GM18499 (cell line): Measurements from ENCODE around the gene LRRC4.
A peak's percentile ranks its signal among the peaks of the same experiment; 100 is the strongest.

Experiments
- ATAC-seq: cut with Tn5 transposase; IDR thresholded peaks from one replicate; pipeline ENCODE4 v1.9.1; 2021; ENCODE audit warnings: moderate number of reproducible peaks; ENCODE audit not compliant: insufficient read depth, unreplicated experiment

The LRRC4 gene

DNA sequence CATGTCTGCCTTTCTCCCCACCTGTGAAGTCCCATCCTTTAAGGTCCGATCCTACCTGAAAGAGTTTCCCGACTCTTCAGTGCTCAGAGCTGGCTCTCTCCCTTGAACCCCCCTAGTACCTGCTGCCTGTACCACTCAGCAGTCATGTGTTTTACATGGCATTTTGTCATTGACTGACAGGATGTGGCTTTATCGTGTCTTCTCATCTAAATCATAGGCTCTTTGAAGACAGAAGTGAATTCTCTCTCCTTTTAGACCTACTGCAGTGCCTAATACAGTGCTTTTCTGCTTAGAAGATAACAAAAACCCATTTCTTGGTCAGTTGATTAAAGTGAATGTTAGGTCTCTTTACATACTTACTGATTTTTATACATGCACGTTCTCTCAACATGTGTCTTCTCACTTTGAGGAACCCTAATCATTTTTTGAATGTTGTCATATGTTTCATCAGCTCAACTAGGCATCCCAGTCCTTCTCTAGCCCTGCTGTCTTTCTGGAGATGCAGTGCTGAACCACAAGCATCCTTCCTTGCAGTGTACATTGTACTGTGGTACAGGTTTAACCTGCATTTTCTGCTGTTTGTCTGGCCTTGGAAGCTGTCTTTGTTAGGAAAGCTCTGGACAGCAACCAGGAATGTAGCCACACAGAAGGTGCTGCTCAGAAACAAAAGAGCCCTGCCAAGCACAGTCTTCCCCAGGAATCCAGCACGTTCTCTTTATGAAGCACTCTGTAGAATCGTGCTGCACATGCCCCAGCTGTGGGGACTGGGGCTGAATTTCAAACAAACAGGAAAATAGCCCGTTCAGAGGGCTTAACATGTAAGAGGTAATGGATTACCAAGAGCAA, 28.1 kb upstream of the LRRC4 start:
- no peak for ATAC-seq

DNA sequence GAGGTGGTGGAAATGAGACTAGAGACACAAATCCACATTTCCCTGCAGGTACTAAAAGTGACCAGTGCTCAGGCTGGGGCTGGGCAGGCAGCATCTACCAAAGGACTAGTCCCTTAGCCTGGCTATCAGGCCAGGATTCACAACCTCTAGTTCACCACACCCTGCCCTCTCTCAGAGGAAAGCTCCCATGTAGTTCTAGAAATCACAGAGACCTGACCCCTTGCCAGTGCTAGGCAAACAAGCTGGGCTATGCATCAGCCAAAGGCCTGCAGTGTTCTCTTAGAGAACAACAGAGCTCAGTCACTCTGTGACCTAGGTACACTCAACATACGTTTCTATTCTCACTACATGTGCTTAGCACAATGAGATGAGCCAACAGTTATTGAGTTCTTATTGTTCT, 26.7 kb upstream of the LRRC4 start:
- no peak for ATAC-seq

DNA sequence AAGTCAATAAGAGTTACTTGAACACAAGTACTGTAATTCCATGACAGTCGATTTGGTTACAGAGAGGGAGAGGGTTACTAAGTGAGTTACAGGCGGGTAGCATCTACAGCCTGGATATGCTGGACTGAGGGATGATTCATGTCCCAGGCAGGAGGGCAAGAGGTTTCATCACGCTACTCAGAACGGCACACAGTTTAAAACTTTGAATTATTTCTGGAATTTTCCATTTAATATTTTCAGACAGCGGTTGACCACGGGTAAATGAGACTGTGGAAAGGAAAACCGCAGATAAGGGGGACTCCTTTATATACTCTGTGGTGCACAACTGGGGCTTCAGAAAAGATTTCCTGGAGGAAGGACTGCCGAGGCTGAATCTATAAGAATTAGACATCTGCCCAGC, 25.7 kb upstream of the LRRC4 start:
- no peak for ATAC-seq

DNA sequence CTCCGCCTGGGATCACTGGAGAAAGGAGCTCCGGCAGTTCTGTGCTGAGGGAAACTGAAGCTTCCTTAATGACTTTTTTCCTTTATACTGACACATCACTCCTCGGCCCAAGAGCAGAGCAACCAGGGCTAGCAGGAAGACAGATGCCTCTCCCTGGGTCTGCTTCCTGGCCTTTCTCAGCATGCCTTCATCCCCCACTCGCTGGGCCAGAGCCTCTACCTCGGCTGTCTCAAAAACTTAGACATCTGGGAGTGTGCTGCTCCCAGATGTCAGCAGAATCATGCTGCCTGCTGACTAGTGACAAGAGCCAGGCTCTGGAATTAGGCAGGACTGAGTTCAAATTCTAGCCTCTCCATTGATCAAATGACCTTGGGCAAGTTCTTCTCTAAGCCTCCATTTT, 24.4 kb upstream of the LRRC4 start:
- ATAC-seq = no peak

DNA sequence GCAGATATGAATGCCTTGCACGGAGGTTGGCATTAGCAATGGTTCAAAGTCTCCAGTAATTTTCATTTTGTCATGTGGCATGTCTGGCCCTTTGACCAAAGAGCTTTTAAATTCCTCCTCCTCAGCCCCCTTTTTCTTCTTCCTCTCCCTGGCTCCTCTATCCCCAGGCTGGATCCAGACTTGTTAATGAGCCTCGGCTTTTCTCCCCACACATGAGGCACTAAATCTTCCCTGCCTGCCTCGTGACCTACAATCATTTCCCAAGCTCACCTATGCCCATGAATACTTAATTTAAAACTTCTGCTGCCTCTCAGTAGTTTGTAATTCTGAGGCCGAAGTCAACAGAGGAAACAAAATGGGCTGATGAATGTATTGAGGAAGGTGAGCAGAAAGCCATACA, 23.3 kb upstream of the LRRC4 start:
- ATAC-seq = no peak

DNA sequence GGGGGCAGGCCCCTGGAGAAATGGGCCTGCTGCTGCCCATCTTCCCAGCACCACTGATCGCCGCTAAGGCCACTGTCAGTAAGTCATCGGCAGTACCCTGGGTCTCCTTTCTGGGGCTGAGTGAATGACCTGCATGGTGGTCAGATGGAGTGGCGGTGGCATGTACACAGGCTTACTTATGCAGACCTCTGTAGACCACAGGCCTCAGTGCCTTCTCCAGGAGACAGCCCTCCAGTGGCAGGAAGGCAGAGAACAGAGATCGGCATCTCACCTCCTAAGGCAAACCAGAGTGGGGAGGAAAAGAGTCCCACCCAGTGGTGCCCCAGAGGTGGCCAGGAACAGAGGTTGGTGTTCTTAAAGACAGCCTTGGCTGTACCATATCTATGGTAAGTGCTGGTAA, 22.8 kb upstream of the LRRC4 start:
- no peak for ATAC-seq

DNA sequence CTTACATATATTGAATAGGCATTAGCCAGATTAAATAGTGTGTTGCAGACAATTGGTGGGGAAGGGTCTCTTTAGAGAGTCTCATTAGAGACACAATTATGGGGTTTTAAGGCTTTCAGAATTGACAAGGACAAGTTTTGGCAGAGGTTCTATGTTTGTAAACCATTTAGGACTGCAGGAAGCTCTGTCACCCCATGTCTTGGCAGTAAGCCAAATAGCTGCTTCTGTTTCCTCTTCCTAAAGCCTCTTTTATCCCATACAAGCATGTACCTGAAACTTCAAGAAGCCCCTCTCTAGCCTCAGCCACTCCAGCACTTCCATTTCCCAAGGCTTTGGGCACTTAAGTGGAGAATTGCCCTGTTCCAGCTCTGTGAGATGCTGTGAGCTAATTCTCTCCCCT, 21.8 kb upstream of the LRRC4 start:
- ATAC-seq = no peak

DNA sequence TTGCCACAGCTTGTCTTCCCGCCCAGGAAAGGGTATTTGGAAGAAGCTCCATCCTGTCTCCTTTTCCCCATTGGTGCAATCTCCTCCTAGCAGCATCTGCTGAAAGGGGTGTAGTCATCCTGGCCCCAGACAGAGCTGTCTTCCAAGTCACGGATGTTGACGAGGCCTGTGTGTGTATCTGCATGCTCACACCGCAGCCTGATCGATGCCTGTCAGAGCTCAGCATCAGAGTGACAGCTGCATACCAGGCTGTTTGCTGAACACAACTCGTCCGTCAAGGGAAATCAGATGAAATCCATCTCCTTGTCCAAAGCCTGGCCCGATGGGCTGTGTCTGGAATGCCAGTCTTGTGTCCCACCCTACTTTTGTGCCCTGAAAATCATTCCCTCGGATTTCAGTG, 21.2 kb upstream of the LRRC4 start:
- ATAC-seq = no peak

DNA sequence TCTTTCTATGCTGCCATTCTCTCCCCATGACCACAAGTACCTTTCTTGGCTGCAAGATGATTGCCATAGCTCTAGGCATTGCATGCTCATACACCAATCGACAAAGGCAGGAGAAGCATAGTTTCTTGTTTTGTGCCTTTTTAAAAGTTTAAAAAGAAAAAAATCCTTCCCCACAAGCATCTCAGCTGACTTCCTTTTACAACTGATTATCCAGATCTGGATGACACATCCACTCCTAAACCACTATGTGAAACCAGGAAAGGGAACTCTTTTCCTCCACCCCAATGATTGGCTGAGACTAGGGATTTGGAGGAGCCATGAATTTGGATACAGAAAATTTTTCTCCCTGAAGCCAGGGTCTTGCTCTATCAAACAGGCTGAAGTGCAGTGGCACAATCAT, 14.5 kb upstream of the LRRC4 start:
- no peak for ATAC-seq

DNA sequence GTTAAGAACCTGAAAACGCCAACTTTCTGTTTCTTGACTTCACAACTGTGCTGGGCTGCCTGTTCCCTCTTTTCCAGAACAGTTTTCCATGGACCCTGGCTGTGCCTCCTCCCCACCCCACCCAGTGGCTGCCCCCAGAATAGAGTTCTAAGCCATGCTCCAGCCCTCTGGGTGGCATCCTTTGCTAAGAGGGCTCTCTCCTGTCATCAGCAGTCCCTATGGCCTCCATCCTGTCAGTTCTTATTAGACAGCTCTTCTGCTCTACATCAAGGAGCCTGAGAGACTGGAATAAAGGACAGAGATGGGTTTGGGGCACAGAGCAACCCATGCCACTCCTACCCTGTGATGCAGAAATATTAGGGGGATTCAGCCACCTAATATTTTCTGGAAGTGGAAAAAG, 13.9 kb upstream of the LRRC4 start:
- ATAC-seq = no peak

DNA sequence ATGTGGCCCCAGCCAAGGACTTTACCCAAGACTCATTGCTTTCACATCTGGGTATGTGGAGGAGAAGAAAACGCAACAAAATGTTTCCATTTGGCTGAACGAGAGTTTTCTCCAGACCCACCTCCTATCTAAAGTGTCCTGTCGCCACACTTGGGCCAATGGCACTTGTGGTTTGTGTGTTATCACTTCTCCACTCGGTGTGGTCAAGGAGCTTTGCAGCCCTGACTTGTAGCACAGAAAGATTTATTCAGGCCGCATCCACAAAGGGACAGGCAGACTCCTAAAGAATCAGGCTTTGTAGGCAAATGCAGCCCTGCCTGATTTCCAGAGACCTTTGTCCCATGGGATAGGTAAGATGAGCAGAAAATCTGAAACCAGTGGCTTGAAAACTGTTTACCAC, 12.8 kb upstream of the LRRC4 start:
- no peak for ATAC-seq

DNA sequence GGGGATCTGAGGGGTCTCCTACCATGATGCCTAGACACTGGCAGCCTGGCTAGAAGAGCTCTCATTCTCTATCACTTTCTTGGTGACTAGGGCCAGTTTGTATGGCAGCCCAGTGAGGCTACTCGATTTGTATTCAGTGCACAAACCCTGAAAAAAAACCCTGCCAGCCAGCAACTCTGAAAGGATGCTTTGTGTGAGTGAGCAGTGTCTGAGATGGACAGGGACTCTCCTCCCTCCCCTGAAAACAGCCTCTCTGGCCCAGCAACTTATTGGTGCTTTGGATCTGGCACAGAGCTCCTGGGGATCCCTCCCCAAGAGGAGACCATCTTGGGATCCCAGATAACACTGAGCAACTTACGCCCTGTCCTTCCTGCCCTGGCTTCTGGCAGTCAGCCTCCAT, 10.8 kb upstream of the LRRC4 start:
- no peak for ATAC-seq

DNA sequence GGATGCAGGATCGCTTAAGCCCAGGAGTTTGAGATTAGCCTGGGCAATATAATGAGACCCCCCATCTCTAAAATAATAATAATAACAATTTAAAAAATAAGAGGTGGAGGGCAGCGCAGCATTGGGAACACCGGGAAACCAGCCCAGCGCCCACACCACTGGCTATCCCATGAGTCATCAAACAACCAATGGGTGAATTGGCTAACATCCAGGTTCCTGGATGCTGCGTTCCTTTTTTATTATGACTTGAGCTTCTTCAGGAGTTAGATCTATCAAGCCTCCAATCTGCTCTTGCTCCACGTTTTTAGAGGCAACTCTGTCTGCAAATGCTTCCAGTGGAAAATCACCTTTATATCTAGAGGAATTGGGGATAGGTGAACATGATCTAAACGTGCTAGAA, 10.0 kb upstream of the LRRC4 start:
- ATAC-seq = no peak

DNA sequence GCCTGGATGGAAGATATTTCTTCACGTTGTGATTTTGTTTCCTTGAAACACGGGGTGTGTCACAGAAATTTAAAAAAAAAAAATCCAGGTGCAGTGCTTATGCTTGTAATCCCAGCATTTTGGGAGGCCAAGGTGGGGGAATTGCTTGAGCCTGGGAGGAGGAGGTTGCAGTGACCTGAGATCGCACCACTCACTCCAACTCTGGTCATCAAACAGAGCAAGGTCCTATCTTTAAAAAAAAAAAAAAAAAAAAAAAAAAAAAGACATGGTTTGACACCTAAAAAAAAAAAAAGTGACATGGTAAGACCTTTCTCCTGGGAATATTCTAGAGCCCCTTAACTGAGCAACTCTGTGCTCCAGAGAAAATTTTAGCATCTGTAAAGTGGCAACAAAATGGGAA, 9.0 kb upstream of the LRRC4 start:
- ATAC-seq = no peak

DNA sequence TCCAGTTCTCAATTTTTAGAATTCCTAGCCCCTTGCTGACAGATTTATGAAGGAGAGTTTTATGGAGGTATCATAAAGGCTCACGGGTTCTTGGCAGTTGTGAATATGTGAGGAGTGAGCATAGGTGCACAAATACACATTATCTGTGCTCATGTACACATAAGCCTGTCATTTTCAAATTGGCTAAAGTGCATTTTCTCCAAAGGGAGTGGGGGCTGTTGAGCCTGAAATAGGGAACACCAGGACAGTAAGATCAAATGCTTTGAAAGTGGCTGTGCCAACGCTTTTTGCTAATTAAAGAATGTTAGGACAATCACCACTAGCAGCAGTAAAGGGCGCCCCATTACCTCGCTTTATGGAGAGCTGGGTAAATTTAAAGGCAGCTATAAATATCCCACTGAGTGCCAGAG, 8.3 kb upstream of the LRRC4 start:
- ATAC-seq = no peak

DNA sequence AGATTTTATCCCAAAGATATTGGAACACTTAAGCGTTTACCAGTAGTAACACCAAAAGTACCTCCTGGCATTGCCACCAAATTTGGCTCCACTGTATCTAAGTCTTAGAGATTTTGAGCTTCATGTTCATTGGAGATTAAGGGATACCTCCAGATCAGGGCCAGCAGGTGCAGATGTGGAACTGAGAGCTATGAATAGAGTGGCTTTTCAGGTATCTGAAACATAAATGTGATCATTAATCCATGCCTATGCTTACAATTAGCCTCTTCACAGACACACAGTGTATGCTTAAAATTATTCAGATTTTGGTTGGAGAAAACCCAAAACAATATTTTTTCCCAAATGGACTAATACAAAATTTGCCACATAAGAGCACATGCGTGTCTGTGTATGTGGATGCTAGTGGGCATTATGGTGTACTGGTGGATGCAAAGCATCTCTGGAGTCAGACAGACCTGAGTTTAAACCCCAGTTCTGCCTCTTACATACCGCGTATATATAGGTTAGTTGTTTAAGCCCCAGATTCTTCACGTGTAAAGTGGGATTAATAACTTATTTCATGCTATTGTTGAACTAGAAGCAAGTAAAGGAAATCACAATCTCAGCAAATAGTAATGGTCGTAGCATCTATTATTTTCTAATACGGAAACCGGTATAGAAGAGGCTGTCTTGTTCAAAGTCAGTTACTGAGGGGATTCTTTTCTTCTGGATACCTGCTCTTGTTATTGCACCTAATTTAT, 6.8 kb upstream of the LRRC4 start:
- ATAC-seq = no peak

DNA sequence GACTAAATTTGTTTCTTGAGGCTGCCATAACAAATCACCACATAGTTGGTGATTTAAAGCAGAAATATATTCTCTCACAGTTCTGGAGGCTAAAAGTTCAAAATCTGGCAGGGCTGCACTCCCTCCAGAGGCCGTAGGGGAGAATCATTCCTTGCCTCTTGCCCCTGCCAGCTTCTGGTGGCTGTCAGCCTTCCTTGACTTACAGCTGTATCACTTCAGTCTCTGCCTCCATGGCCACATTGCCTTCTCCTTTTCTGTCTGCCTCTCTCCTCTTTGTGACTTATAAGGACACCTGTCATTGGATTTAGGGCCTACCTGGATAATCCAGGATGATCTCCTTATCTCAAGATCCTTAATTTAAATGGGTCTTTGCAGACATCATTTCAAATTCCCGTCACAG, 5.8 kb upstream of the LRRC4 start:
- ATAC-seq = no peak

DNA sequence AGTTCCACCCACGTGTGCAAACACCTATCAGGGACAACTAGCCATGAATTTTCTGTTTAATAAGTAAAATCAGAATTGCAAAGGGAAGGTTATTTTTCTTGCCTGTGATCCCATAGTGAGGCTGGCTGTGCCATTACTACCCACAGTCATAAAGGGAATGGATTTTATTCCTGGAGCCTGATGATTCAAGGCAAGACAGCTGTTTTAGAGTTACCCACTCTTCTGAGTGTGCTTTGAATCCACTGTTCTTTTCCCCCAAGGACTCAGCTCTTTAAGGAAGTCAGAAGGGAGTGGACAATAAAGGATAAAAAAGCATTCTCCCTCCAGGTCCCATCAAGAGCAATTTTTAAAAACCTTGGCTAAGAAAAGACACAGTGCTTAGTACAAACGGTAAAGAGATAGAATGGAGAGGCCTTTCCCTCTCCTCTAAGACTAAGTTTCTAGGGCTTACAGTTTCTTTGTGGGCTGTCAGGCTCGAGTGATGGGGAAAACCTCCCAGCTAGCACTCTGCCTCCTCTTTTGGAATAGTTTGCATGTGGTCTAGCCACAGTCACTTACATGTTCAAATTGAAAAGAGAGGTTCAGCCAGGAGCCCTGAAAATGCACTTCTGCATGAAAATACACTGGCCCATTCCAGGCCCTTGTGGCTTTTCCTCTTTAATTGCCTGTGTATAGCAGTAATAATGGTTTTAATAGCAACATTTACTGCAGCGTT, 5.1 kb upstream of the LRRC4 start:
- peak; percentile 61 for ATAC-seq

DNA sequence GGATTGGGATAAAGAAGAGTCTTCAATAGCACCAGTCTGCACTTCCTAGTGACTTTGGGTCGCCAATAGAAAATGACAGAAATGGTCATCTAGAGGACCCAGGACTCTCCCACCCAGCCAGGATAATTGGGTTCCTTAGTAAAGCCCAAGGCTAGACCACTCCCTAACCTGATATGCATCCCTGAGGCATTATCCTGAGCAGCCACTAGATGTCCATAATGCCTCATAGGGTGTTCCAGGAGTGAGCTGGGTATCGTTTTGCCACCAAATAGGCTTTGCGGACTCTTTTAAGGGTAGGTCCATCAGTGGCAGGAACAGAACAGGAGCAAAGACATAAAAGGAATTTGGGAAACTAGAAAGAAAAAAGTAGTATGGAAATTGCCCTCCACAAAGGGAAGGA, 4.5 kb upstream of the LRRC4 start:
- no peak for ATAC-seq

DNA sequence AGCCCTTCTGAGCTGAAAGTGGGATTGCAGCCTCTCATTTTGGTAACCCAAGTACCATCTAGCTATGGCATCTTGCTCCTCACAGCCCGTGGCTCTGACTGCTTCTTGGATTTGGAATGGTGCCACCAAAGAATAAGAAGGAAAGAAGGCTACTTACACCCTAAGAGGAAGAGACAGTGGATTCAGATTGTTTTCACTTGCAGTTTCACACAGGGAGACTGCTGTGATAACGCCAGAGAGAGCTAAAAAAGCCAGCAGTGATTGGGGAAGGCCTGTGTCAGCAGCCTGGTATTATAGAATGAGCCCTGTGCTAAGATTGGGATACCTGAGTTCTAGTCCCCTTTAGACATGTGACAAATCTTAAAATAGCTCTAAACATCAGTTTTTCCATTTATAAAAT, 3.6 kb upstream of the LRRC4 start:
- ATAC-seq = no peak

DNA sequence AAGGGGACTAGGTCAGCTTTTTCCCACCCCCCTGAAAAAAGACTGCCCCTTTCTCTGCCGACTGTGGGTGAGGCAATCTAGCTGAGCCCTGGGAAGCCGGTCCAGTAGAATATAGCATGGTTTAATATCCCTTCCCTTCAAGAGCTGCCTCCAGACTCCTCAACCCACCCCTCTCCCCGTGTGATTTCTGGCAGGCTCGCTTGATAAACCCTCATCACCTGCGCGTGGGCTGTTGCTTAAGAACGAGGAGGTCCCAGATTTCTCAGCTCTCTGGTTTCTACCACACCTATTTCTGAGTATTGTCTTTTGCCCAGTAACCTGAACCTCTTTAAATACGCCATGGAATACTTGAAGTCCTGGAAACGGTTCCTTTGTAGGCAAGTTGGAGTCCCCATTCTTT, 2.0 kb upstream of the LRRC4 start:
- ATAC-seq = no peak
